22Rv1 (cell line): ENCODE measurements around the gene DNASE1L2.

Experiments used
- H3K27ac ChIP-seq: fragments of 450-650 bp; 2 replicates; pipeline ENCODE4 v1.5.1; 2017
- ZFX ChIP-seq: fragments of 450-650 bp; IDR thresholded peaks from 2 replicates; pipeline ENCODE4 v1.6.1; 2017; ENCODE audit warnings: antibody characterized with exemption, borderline replicate concordance
- TF ChIP-seq, protein P1 (sequence below): fragments of 450-650 bp; IDR thresholded peaks from 2 replicates; pipeline ENCODE4 v1.5.1; 2017; ENCODE audit warnings: mild to moderate bottlenecking

The DNASE1L2 gene

GRCh38 chr16:2235695-2236336 lies 428 bp upstream of the DNASE1L2 start:
- peak overlapping the region; percentile 76 for H3K27ac ChIP-seq
- no peak for TF ChIP-seq ZFX
- TF ChIP-seq, protein P1, sequence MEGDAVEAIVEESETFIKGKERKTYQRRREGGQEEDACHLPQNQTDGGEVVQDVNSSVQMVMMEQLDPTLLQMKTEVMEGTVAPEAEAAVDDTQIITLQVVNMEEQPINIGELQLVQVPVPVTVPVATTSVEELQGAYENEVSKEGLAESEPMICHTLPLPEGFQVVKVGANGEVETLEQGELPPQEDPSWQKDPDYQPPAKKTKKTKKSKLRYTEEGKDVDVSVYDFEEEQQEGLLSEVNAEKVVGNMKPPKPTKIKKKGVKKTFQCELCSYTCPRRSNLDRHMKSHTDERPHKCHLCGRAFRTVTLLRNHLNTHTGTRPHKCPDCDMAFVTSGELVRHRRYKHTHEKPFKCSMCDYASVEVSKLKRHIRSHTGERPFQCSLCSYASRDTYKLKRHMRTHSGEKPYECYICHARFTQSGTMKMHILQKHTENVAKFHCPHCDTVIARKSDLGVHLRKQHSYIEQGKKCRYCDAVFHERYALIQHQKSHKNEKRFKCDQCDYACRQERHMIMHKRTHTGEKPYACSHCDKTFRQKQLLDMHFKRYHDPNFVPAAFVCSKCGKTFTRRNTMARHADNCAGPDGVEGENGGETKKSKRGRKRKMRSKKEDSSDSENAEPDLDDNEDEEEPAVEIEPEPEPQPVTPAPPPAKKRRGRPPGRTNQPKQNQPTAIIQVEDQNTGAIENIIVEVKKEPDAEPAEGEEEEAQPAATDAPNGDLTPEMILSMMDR = no peak

- H3K27ac ChIP-seq = peak overlapping the region; percentile 76
- TF ChIP-seq, protein P1 = no peak
- no peak for TF ChIP-seq ZFX
Measured at GRCh38 chr16:2237102-2237482, 848 bp downstream of the DNASE1L2 start.

DNA sequence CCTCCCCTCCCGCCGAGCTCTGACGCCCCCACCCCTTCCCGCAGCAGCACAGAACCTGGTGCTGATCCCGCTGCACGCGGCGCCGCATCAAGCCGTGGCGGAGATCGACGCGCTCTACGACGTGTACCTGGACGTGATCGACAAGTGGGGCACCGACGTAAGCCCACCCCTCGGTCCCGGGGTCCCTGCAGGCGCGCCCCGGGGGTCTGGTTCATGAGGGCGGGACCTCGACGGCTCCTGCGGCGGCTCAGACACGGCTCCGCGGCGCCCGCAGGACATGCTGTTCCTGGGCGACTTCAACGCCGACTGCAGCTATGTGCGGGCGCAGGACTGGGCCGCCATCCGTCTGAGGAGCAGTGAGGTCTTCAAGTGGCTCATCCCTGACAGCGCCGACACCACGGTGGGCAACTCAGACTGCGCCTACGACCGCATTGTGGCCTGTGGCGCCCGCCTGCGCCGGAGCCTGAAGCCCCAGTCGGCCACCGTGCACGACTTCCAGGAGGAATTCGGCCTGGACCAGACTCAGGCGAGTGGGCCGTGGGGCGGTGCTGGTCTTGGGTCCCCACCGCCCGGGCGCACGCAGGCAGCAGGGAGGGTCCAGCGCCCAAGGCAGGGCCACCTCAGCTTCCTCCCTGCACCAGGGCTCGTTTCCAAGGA lies 1.4 kb downstream of the DNASE1L2 start:
- TF ChIP-seq ZFX = no peak
- H3K27ac ChIP-seq = peak overlapping the region; percentile 76

DNA sequence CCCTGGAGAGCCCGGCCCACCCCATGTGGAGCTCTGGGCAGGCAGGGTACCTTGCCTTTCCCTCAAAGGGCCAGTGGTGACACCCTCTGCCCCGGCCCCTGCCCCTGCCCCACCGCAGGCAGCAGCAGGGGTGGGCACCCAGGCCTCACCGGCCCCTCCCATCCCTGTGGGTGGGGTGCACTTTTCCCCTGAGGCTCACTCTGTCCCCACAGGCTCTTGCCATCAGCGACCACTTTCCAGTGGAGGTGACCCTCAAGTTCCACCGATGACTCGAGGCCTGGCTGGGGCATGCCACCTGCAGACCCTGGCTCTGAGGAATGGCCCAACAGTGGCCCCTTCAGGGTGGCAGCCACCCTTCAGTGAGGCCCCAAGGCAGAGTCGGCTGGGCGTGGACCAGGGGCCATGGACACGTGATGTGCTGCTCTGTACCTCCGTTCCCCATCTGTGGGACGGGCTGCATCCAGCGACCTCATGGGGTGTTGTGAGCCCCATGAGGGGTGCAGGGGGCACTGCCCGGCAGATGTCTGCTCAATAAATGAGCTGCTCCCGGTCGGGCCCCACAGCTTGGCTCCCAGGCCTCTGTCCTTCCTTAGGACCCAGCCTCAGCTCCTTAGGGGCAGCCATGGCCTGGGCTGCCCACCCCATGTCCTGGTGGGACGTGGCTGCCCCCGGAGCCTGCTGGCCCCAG lies 2.0 kb downstream of the DNASE1L2 start:
- TF ChIP-seq, protein P1 = no peak
- TF ChIP-seq ZFX = no peak
- peak overlapping the region; percentile 76 for H3K27ac ChIP-seq

DNA sequence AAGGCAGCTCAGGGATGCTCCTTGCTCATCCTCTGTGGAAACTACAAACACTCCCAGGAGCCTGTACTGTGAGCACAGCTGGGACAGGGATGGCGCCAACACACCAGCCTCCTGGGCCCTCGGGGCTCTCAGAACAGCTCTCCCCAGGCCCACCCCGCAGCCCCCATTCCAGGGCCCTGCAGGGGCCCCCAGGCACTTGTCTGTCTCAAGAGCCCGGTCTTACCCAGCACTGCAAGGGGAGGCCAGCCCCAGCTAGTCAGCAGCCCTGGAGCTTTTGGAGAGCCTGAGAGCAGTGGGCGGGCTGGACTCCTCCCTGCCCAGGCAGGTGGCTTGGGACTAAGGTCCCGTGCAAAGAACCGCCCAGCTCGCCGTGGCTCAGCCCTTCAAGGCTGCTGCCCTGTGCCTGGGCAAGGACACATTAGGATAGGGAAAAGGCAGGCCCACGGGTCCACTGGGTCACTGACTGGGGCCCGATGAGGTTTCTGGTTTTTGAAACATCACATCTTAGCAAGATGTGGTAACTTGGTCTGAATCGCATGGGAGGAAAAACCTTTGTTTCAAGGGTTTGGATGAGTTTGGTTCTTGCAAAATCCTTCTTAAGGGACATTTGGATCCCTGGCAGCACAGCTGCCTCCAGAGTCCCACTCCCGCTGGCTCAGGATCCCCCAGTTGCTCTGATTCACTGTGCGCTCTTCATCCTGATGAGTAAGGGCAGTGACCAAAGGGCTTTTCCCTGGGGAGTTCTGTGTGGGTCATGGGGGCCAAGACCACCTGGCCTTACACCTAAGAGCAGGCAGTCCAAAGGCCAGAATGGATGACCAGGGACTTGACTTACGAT lies 2.8 kb downstream of the DNASE1L2 start:
- peak overlapping the region; percentile 76 for H3K27ac ChIP-seq
- TF ChIP-seq ZFX = no peak
- TF ChIP-seq, protein P1 = no peak

- peak overlapping the region; percentile 76 for H3K27ac ChIP-seq
Measured at GRCh38 chr16:2240331-2240730, 4.1 kb downstream of the DNASE1L2 start.

DNA sequence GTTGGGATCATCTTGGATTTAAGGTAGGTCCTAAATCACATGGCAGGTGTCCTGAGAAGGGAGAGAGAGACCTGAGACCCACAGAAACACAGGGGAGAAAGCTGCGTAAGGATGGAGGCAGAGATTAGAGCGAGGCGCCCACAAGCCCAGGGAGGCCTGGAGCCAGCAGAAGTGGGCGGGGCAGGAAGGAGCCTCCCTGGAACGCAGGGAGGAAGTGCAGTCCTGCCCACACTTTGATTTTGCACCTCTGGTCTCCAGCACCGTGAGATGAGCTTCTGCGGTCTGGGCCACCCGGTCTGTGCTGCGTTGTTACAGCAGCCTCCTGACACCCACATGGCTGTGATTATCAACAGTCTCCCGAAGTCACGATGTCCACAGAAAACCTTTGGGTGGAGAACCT lies 6.4 kb downstream of the DNASE1L2 start:
- TF ChIP-seq, protein P1 = no peak
- TF ChIP-seq ZFX = no peak
- H3K27ac ChIP-seq = no peak overlapping the region
